ENCODE measurements around the gene BARX1. TPM values are rescaled to one million over a fixed set of nuclear protein-coding genes. Genes with fewer than 3 reads are reported as not detected.

The BARX1 gene
- total RNA-seq, 1 donor from 2014 or later: 11.8 TPM

DNA sequence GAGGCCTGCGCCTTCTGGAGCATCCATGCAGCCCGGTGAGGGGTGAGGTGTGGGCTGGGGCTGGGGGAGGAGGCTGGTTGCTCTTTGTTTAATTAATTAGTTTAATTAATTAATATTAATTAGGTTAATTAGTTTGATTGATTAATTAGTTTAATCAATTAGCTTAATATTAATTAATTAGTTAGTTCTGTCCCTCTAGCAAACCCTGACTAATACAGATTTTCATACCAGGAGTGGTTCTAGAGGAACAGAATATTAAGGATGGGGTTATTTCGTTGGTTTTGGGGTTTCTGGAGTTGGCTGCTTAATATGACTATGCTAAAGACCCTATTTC lies 14.1 kb upstream of the BARX1 start:
- Mint-ChIP-seq H3K4me1 (ENCODE audit: unreplicated experiment) (no peaks in the 10 kb centered on the region), H3K9me3 (peaks cover 8% of the 10 kb centered on the region), H3K27ac (no peak overlapping the region), H3K36me3 (no peaks in the 10 kb centered on the region), H3K27me3 (peaks cover 26% of the 10 kb centered on the region), H3K4me3 (no peak overlapping the region)
- TF ChIP-seq, protein P1, sequence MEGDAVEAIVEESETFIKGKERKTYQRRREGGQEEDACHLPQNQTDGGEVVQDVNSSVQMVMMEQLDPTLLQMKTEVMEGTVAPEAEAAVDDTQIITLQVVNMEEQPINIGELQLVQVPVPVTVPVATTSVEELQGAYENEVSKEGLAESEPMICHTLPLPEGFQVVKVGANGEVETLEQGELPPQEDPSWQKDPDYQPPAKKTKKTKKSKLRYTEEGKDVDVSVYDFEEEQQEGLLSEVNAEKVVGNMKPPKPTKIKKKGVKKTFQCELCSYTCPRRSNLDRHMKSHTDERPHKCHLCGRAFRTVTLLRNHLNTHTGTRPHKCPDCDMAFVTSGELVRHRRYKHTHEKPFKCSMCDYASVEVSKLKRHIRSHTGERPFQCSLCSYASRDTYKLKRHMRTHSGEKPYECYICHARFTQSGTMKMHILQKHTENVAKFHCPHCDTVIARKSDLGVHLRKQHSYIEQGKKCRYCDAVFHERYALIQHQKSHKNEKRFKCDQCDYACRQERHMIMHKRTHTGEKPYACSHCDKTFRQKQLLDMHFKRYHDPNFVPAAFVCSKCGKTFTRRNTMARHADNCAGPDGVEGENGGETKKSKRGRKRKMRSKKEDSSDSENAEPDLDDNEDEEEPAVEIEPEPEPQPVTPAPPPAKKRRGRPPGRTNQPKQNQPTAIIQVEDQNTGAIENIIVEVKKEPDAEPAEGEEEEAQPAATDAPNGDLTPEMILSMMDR (conservative IDR thresholded peaks at IDR 0.05): no peak
- DNase-seq (ENCODE audit: extremely low spot score, unreplicated experiment): no peak

DNA sequence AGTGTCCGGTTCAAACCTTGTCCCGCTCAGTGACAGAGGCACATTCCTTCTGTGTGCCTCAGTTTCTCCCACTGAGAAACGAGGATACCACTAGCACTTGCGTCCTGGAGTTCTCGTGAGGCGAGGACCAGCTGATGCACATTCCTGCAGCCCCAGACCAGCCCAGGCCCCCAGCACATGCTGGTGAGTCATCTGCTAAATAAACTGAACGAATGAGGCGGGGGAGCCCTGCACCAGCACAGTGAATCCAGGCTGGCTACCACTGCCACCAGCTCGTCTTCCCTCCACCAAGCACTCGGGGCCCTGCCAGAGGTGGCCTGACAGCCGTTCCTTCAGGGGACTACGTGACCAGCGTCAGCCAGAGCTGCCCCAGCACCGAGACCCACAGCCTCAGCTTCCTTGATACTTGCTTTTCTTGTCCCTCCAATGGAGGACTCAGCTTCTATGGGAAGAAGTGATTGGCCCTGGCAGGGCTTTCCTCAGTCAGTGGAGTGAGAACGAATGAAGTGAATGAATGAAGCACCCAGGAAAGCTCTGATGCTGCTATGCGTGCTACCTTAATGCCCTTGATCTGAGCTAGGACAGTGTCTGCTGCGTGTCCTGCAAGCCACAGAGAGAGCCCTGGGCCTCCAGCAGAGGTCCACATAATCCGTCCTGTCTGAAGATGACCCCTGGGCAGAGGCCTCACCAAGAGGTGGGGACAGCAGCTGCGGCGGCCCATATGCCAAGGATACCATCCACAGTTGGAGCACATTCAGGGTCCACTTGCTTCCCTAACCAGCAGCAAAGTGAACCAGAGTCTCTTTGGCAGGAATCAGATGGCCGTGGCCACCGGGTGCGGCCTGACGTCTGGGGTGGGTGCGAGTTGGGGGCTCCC lies 13.5 kb upstream of the BARX1 start:
- peaks cover 8% of the 10 kb centered on the region for H3K9me3 Mint-ChIP-seq
- no peaks in the 10 kb centered on the region for H3K36me3 Mint-ChIP-seq
- H3K27ac Mint-ChIP-seq: no peak overlapping the region
- no peak for DNase-seq (ENCODE audit: extremely low spot score, unreplicated experiment)
- TF ChIP-seq, protein P1 (conservative IDR thresholded peaks at IDR 0.05): no peak
- H3K4me3 Mint-ChIP-seq: no peak overlapping the region
- no peaks in the 10 kb centered on the region for H3K4me1 Mint-ChIP-seq (ENCODE audit: unreplicated experiment)
- H3K27me3 Mint-ChIP-seq: peaks cover 27% of the 10 kb centered on the region

DNA sequence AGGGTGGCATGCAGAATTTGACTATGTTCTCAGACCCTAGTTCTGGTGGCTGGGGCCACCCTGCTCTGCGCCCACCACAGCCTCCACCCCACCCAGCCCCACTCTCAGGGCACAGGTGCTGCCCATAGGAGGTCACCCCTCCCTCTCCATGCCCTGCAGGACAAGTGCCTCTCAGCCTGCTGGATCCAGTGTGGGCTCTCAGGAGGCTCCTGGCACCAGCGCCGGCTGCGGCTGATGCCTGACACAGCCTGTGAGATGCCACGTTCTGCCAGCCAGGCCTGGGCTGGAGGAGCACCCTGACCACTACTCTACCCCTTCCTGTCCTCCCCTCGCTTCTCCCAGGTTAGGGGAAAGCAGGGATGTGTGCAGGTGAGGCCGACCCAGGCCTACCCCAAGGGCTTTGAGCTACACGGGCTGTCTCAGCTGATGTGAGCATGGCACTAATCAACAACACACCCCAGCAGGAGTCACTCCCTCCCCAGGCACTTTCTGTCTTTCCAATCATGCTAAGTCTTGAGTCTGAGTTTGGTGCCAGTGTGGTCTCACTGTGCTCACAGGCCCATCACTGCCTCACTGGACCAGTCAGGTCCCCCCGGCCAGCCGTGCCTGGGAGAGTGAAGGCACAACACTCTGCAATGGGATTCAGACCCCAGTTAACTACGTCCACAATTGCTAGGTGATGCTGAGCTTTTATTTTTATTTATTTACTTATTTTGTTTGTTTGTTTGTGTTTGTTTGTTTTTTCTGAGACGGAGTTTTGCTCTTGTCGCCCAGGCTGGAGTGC lies 12.1 kb upstream of the BARX1 start:
- TF ChIP-seq, protein P1 (conservative IDR thresholded peaks at IDR 0.05): no peak
- Mint-ChIP-seq H3K4me1 (ENCODE audit: unreplicated experiment) (peaks cover 6% of the 10 kb centered on the region), H3K4me3 (no peak overlapping the region), H3K36me3 (no peaks in the 10 kb centered on the region), H3K27me3 (peaks cover 34% of the 10 kb centered on the region), H3K9me3 (peaks cover under 1% of the 10 kb centered on the region), H3K27ac (no peak overlapping the region)
- DNase-seq (ENCODE audit: extremely low spot score, unreplicated experiment): peak; percentile 54

DNA sequence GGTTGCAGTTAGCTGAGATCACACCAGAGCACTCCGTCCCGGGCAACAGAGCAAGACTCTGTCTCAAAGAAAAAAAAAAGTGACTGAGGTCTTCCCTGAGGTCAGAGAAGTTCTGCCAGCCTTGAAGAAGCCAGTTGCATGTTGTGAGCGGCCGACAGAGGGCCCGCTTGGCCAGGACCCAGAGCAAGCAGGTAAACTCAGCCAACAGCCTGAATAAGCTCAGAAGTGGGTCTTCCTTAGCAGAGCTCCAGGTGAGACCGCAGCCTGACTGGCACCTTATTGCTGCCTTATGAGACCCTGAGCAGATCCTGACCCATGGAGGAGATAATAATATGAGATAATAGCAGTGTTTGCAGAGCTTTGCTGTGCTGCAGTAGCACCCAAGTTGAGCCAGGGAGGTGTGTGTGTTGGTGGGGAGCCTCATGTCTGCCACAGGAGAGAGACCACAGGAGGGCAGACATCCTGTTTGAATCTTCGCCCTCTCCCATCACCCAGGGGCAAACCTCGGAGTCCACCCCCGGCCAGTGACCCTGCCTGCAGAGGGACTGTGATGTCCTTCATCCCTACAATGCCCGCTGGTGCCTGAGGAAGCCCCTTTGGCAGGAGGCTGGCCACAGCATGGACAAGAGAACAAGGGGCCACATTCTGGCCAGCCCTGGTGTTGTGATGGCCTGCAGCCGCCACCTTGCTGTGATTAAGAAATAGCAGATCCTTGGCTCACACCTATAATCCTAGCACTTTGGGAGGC lies 10.8 kb upstream of the BARX1 start:
- Mint-ChIP-seq H3K27ac (no peak overlapping the region), H3K27me3 (peaks cover 46% of the 10 kb centered on the region), H3K4me1 (ENCODE audit: unreplicated experiment) (peaks cover 6% of the 10 kb centered on the region), H3K4me3 (no peak overlapping the region), H3K9me3 (no peaks in the 10 kb centered on the region), H3K36me3 (no peaks in the 10 kb centered on the region)
- TF ChIP-seq, protein P1 (conservative IDR thresholded peaks at IDR 0.05): peak; percentile 40
- no peak for DNase-seq (ENCODE audit: extremely low spot score, unreplicated experiment)

DNA sequence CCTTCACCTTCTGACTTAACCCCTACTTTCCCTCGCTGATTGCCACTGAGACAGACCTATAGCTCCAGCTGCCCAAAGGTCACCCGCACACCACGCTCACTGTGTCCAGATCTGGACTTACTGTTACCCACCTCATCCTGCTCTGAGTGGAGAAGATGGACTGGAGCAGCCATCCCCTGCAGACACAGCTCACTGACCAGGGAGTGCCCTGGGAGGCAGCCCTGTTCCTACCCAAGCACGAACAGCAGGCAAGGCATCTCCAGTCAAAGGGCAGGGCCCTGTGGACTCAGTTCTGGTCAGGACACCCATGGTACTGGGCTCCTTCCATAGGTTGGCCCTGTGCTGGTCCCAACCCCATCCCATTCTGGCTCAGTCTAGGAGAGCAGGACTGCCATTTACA lies 9.5 kb upstream of the BARX1 start:
- Mint-ChIP-seq H3K4me3 (no peak overlapping the region), H3K9me3 (no peaks in the 10 kb centered on the region), H3K36me3 (no peaks in the 10 kb centered on the region), H3K4me1 (ENCODE audit: unreplicated experiment) (peaks cover 7% of the 10 kb centered on the region), H3K27ac (no peak overlapping the region), H3K27me3 (peaks cover 50% of the 10 kb centered on the region)
- TF ChIP-seq, protein P1 (conservative IDR thresholded peaks at IDR 0.05): no peak
- no peak for DNase-seq (ENCODE audit: extremely low spot score, unreplicated experiment)
